Tibial nerve (tissue), 4 donors: ENCODE measurements around the gene CALY. TPM values are rescaled to one million over a fixed set of nuclear protein-coding genes. Genes with fewer than 3 reads are reported as not detected.

Experiments
- DNase-seq, 2 donors: peaks; one replicate each; pipeline ENCODE4 v3.0.0-alpha.2; 2019; ENCODE audit warnings: low spot score in 2 of 2
- H3K27ac ChIP-seq, 4 donors: fragments of 200-600 bp; sonication (generic) in 3 of 4; one replicate each; pipeline ENCODE4 v1.5.1; 2017 to 2019; ENCODE audit warnings: mild to moderate bottlenecking in 1 of 4
- H3K27me3 ChIP-seq, 2 donors: fragments of 200-600 bp; sonication (generic) in 1 of 2; one replicate each; pipeline versions ENCODE4 v1.5.1 to v1.6.0; 2017 to 2019
- H3K36me3 ChIP-seq, 3 donors: fragments of 200-600 bp; sonication (generic); one replicate each; pipeline ENCODE4 v1.5.1; 2018 to 2019
- H3K4me1 ChIP-seq, 4 donors: fragments of 200-600 bp; sonication (generic) in 3 of 4; one replicate each; pipeline ENCODE4 v1.5.1; 2017 to 2019
- H3K4me3 ChIP-seq, 4 donors: fragments of 200-600 bp; sonication (generic) in 3 of 4; one replicate each; pipeline ENCODE4 v1.5.1; 2017 to 2019; ENCODE audit warnings: mild to moderate bottlenecking in 1 of 4, moderate library complexity in 1 of 4
- H3K9me3 ChIP-seq, 4 donors: fragments of 200-600 bp; sonication (generic) in 3 of 4; one replicate each; pipeline ENCODE4 v1.5.1; 2017 to 2019
- EP300 ChIP-seq, 2 donors: sonication (generic); formaldehyde crosslinking; IDR thresholded peaks; one replicate each; pipeline ENCODE4 v1.6.1; 2017; ENCODE audit warnings: antibody characterized with exemption in 2 of 2, mild to moderate bottlenecking in 1 of 2
- POLR2A ChIP-seq, 2 donors: fragments of 450-650 bp; IDR thresholded peaks; one replicate each; pipeline ENCODE4 v1.6.1; 2017; ENCODE audit warnings: antibody characterized with exemption in 2 of 2, mild to moderate bottlenecking in 2 of 2, moderate library complexity in 2 of 2
- WGBS, 2 donors: methylation state at CpG; one replicate each; pipeline ENCODE4 v1.1.5; 2018; 5-methylcytosine and 5-hydroxymethylcytosine counted together
- total RNA-seq, 4 donors: library from RNA; depleted of rRNA; stranded (reverse); fragments of >200 nt; gene quantifications; one replicate each; pipeline ENCODE4 v1.1.0, GENCODE V29; 2016
- TF ChIP-seq, protein P1 (sequence below), 5 experiments: fragments of 200-600 bp in 3 of 5; fragments of 450-650 bp in 2 of 5; sonication (generic) in 3 of 5; IDR thresholded peaks; one replicate each; pipeline ENCODE4 v1.5.1; 2016 to 2019; ENCODE audit warnings: antibody characterized with exemption in 5 of 5, mild to moderate bottlenecking in 3 of 5, moderate library complexity in 2 of 5

CALY gene
- total RNA-seq, 4 donors from 2014 or later = 0.60 to 4.4 (median 1.2) TPM; not detected in 1

DNA sequence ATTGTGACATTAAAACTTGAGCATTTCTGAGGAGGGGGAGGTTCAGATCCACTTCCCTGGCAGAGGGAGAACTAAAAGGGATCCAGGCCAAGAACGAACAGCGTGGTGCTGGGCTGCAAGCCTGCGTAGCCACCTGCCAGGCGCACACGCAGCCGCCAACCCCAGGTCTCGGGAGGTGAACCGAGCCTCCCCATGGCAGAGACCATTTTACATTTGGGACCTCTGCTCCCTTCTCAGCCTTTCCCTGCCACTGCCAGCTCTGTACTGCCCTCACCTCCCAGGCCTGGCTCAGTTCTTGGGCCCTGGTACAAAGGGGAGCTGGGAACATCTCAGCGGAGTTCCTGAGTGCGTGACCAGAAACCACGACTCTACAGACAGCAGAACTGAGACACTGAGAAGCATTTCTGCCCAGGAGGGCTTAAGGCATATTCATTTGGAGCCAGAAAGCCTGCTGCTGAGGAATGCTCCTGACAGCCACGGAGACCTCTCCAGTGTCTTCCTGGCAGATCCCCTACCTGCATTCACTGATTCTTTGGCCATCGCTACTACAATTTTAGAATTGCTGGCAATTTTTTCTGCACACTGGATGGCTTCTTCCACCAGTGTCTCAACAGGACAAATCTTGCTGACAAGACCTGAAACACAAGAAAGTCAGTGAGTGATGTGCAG, 28.9 kb upstream of the CALY start:
- H3K36me3 ChIP-seq = peaks cover 5 to 89% (median 7%) of the 10 kb centered on the region in 3 donors

DNA sequence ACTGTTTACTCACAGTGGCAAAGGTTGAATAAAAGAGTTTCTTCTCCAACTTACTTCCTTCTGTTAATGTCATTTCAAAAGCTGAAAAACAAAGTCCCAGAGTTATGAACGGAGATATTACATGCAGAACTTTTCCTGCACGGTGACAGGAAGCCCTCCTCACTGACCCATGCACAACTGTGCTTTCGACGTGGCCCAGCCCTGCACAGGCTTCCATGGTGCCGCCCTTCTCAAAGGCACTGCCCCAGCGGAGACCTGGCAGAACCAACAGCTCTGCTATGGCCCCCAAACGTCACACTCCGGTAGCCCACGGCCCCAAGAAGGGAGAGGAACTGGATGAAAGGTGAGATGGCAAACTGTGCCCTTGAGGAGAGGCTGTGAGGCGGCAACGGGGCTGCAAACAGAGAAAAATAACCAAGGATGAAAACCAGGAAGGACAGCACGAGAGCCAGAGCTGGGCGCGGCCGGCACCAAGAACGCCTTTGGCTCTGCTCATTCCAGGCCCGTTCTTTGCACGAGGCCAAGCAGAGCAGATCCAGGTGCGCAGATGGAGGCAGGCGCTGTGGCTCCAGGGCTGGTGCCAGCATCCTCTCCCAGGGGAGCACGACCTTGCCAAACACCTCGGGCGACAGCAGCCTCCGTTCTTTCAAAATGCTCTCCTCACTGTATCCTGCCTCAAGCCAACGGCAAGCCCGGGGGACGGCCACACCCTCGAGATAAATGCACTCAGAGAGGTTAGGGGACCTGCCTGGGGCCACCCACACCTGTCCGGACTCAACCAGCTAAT, 28.1 kb upstream of the CALY start:
- H3K27me3 ChIP-seq = no peaks in the 10 kb centered on the region
- H3K27ac ChIP-seq = peak overlapping the region in 1 of 4 donors; percentile 10
- H3K4me3 ChIP-seq = no peak overlapping the region
- H3K9me3 ChIP-seq = peaks cover 0 to 8% (median 0%) of the 10 kb centered on the region in 4 donors
- peaks cover 3 to 81% (median 7%) of the 10 kb centered on the region in 3 donors for H3K36me3 ChIP-seq
- DNase-seq = no peak
- 88 to 89% methylated on average over 29 of the region's 29 CpGs for WGBS, 2 donors
- peaks cover 0 to 3% (median 0%) of the 10 kb centered on the region in 4 donors for H3K4me1 ChIP-seq
- TF ChIP-seq EP300 (IDR thresholded peaks at IDR 0.05) = no peak
- TF ChIP-seq, protein P1, sequence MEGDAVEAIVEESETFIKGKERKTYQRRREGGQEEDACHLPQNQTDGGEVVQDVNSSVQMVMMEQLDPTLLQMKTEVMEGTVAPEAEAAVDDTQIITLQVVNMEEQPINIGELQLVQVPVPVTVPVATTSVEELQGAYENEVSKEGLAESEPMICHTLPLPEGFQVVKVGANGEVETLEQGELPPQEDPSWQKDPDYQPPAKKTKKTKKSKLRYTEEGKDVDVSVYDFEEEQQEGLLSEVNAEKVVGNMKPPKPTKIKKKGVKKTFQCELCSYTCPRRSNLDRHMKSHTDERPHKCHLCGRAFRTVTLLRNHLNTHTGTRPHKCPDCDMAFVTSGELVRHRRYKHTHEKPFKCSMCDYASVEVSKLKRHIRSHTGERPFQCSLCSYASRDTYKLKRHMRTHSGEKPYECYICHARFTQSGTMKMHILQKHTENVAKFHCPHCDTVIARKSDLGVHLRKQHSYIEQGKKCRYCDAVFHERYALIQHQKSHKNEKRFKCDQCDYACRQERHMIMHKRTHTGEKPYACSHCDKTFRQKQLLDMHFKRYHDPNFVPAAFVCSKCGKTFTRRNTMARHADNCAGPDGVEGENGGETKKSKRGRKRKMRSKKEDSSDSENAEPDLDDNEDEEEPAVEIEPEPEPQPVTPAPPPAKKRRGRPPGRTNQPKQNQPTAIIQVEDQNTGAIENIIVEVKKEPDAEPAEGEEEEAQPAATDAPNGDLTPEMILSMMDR (IDR thresholded peaks at IDR 0.05) = no peak
- no peak for TF ChIP-seq POLR2A (IDR thresholded peaks at IDR 0.05)

More for the DNA sequence above, 28.9 kb upstream of the CALY start:
- TF ChIP-seq POLR2A (IDR thresholded peaks at IDR 0.05) = no peak
- TF ChIP-seq, protein P1 (IDR thresholded peaks at IDR 0.05) = no peak
- no peak for TF ChIP-seq EP300 (IDR thresholded peaks at IDR 0.05)
- H3K27me3 ChIP-seq = no peaks in the 10 kb centered on the region
- H3K9me3 ChIP-seq = peaks cover 0 to 8% (median 0%) of the 10 kb centered on the region in 4 donors
- H3K27ac ChIP-seq = peak overlapping the region in 1 of 4 donors; percentile 10
- H3K4me1 ChIP-seq = peaks cover 0 to 3% (median 0%) of the 10 kb centered on the region in 4 donors
- no peak for DNase-seq
- no peak overlapping the region for H3K4me3 ChIP-seq
- WGBS, 2 donors = 84 to 95% methylated on average over 11 to 13 of the region's 13 CpGs

DNA sequence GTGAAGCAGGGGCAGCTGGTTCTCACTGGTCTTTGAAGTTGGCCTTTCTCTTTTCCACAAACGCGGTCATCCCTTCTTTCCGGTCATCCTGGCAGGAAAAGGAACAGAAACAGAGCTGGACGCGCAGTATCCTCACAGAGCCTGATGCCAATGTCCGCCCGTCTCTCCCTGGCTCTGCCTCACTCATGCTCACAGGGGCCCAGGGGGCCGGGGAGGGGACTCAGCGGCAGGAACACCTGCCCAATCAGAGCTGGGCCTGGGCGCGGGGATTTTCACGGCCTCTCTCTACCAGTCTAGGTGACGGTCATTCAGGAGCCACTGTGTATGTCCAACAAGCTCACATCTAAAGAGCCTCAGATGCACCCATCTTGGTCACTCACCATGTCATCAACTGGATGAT, 26.1 kb upstream of the CALY start:
- 86 to 92% methylated on average over 13 of the region's 13 CpGs for WGBS, 2 donors
- no peak for TF ChIP-seq EP300 (IDR thresholded peaks at IDR 0.05)
- TF ChIP-seq POLR2A (IDR thresholded peaks at IDR 0.05) = no peak
- TF ChIP-seq, protein P1 (IDR thresholded peaks at IDR 0.05) = no peak
- Histone ChIP-seq H3K27ac (peak overlapping the region; percentile 52 to 91 (median 77)), H3K9me3 (peaks cover 0 to 8% (median 0%) of the 10 kb centered on the region in 4 donors), H3K4me1 (peaks cover 0 to 3% (median 0%) of the 10 kb centered on the region in 4 donors), H3K36me3 (peaks cover 0 to 61% (median 7%) of the 10 kb centered on the region in 3 donors), H3K4me3 (no peak overlapping the region), H3K27me3 (no peaks in the 10 kb centered on the region)
- no peak for DNase-seq

DNA sequence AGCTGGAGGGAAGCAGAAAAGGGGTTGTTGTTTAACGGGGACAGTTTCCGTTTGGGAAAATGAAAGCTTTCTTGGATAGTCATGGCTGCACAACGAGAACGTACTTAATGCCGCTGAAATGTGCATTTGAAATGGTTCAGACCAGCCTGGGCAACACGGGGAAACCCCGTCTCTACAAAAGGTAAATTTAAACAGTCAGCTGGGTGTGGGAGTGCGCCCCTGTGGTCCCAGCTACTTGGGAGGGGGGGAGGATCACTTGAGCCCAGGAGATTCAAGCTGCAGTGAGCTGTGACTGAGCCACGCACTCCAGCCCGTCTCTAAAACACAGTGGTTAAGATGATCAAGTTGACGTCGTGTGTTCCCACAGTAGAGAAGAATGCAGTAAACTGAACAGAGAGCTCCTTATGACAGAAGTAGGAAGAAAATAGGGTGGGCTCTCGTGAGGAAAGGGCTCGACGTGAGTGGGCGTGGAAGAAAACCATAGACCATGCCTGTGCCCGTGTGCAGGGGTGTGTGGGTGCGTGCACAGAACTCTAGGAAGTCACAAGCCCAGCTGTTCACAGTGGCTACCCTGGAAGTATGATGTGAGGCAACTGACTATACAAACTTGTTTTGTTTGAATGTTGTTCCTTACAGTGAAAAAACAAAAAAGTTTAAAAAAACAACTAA, 25.2 kb upstream of the CALY start:
- Histone ChIP-seq H3K4me1 (peaks cover 0 to 10% (median under 1%) of the 10 kb centered on the region in 4 donors), H3K36me3 (peaks cover 0 to 54% (median 7%) of the 10 kb centered on the region in 3 donors), H3K4me3 (peak overlapping the region in 2 of 4 donors; percentile 0 to 10), H3K27me3 (no peaks in the 10 kb centered on the region), H3K27ac (peak overlapping the region; percentile 52 to 91 (median 77)), H3K9me3 (peaks cover 0 to 8% (median 0%) of the 10 kb centered on the region in 4 donors)
- WGBS, 2 donors = 47 to 48% methylated on average over 18 of the region's 18 CpGs
- DNase-seq = no peak
- TF ChIP-seq POLR2A (IDR thresholded peaks at IDR 0.05) (no peak), EP300 (IDR thresholded peaks at IDR 0.05) (peak in 1 of 2 donors; percentile 70)
- TF ChIP-seq, protein P1 (IDR thresholded peaks at IDR 0.05) = no peak
